NCI-H82 (cell line): ENCODE measurements around the gene ADCYAP1R1.

ENCODE experiments used
- DNase-seq: peaks from one replicate; lab custom pipeline; 2025; lab: John Stamatoyannopoulos, UW

The ADCYAP1R1 gene

DNA sequence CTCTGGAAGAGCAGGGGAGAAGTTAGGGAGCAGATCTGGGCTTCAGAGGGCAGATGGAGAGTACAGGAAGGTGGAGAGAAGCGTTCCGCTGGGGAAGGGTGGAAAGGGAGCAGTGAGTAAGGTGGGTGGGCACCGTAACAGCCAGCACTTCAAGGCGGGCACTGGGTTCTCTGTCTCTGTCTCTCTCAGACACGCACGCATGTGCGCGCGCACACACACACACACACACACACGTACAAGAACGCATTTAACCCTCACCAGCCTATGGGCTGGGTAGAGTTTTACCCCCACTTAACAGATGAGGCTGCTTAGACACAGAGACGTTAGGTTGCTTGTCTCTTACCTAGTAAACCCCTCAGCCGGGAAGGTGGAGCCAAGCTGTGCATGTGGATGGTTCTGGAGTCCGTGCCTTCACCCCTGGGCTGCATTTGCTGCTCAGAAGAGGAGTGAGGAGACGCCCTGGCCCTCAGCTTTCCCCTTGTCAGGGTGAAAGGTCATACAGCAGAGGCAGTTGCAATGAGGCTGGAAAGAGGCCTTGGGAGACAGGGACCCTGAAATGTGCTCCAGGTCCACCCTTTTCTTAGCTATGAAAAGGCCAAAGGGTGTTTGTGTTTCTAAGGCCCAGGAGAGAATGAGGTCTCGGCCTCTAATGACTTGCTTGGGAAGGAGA, 16.0 kb downstream of the ADCYAP1R1 start:
- DNase-seq = no peak

DNA sequence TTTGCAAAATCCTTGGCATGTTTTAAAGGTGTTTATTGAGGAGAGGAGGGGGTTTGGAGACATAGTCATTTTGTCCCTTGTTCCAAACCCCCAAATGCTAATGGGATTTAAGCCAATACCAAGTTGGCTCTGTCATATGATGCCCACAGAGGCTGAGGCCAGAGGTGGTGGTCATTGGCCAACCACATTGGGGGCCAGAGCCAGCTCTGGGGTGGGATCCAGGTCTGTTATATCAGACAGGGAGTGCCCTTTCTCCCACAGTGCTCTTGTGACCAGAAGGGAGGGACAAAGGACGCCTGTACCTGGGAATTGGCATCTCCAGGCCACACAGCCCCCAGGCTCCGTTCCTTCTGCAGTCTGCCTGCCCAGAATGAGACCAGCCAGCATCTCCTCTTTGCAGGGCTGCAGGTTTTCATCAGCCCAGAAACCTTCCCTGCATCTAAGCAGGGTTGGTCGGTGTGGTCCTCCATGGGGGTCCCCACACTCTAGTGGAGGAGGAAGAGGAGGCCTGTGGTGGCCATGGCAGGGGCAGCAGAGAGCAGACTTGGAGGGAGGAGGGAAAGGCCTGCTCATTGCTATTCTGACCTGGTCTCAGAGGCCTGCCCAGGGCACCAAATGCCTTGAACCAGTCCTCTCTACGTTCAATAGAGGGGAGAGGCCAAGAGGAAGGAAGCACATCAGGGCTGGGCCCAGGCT, 17.9 kb downstream of the ADCYAP1R1 start:
- no peak for DNase-seq

DNA sequence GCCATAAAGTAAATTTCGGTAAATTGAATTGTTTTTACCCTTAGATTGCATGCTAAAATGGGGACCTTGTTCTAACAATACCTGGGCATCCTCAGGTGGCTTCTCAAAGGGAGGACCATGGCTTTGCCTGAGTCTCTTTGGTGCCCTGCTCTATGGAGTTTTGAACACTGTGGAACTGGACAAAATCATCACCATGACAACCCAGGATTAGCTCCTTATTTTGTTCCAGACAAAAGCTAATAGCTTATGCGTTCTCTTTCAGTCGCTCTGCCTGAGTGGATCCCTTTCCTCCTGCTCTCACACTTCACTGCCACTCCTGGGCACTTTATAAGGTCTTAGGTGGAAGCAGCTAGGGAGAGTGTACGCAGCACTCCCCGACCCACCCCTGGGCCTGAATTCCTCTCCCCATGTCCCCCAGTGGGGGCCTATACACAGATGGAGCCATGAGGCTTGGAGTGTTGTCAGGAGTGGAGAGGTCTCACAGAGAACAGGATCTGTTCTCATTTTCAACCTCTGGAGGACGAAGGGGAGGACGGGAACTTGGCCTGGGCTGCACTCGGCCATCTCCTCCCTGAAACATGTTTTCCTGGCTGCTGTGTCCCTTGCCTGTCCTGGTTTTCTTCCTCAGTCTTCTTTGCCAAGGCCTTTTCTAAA, 19.0 kb downstream of the ADCYAP1R1 start:
- peak; percentile 13 for DNase-seq

DNA sequence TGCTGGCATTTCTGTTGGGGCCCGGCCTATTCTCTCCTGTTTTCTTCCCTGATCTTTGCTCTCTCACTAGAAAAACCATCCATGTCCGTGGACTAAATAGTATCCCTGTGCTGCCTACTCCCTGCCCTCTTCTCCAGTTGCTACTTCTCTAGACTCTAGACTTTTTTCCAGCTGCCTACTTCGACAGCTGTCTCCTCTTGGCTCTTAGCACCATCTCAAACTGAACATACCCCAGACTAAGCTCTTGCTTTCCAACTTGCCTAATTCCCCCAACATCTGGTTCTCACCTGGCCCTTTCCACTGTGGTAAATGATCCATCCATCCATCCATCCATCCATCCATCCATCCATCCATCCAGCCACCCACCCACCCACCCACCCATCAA, 19.5 kb downstream of the ADCYAP1R1 start:
- DNase-seq = no peak

DNA sequence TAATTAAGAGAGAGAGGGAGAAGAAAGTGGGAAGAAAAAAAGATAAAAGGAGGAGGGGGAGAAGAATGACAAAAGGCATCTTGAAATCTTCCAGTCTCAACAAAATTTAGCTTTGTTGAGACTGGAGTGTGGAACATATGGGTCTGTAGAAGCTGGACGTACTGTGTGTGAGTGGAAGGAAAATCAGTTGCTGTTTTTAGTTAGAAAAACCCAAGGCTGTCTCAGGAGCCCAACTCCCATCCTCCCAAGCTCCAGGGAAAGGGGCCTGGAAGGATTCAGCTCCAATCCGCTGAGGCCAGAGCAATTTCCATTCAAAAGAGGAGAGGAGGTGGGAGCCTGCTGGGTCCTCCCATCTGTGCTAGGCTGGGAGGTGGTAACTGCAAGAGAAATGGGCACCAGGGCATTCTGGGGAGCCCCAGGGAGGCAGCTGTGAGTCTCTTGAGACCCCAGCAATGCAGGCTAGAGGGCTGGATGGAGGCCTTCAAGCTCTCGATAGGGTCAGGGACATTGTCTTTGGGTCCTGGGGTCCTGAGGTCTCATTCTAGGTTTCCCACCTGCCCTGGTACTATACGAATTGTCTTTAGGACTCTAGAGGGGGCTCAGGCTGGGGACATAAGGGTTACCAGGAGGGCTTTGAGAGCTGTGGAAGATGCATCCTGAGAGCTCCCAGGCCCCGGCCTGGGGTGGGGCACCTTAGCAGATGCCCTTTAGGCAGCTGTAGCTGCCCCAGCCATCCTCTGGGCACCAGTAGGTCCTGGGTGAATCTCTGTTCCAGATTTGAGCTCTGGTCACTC, 21.4 kb downstream of the ADCYAP1R1 start:
- DNase-seq = no peak

DNA sequence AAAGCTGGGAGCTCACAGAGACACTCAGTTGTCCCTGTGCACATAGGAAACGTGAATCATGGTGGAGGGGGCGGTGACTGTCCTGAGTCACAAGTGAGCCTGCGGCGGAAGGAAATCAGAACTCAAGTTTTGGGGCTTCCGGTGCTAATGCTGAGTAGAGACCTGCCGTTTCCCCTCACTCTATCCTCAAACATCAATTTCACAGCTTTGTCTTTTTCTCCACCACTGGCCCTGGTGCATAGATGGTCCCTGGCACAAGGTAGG, 21.9 kb downstream of the ADCYAP1R1 start:
- no peak for DNase-seq

DNA sequence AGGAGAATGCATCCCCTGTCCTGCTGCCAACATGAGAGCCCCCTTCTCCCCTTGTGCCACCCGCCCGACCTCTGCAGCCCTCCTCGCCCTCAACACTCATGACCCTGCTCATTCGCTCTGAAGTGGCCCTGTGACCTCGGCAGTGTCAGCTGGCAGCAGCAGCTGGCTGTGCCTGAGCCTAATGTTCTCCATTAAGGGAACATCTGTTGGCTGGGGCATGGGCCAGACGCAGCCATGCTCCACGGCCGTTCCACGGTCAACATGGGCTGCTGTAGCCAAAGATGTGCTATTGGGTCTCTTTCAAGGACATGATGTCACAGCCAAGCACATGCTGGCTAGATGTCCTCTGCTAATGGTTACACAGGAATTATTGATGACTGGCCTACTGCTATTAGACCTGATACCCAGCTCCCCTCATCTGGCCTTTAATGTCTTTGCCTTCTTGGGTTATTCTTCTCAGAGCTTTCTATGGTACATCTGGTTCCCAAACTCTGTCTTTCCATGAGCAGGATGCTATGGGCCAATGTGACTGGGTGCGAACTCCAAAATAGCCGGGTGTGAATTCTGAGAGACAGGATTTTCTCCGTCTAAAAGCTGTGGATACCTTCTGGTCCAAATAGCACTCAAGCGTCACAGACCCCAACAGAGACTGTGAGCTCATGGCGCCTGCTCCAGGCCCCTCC, 22.4 kb downstream of the ADCYAP1R1 start:
- DNase-seq = peak; percentile 7

DNA sequence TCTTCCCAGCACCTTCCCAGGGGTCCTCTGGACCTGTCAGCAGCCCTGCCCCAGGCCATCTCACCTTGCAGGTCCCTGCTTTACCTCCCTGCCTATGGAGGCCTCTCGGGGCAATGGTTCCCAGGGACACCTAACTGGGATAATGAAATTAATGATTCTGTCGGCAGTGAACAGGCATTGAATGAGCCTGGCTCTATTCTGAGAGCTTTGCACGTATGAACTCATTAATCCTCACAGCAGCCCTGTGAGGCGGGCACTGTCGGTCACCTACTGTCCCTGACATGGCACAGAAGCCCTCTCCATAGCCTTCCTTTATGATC, 22.9 kb downstream of the ADCYAP1R1 start:
- no peak for DNase-seq

DNA sequence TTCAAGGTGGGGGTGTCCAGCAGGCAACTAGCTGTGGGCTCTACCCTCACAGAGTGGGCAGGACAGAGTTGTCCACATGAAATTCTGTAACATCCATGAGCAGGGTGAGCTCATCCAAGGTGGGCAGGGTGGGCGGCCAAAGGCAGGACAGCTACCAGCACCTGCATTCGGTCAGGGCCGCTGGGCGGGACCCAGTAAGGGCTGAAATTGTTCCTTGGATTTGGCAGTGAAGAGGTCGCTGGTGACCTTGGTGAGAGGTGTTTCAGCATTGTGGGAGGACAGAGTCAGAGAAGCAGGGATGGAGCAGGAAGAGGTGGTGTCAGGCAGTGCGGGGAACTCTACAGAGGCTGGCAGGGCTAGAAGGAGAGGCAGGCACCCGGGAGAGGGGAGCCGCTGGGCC, 23.9 kb downstream of the ADCYAP1R1 start:
- no peak for DNase-seq

DNA sequence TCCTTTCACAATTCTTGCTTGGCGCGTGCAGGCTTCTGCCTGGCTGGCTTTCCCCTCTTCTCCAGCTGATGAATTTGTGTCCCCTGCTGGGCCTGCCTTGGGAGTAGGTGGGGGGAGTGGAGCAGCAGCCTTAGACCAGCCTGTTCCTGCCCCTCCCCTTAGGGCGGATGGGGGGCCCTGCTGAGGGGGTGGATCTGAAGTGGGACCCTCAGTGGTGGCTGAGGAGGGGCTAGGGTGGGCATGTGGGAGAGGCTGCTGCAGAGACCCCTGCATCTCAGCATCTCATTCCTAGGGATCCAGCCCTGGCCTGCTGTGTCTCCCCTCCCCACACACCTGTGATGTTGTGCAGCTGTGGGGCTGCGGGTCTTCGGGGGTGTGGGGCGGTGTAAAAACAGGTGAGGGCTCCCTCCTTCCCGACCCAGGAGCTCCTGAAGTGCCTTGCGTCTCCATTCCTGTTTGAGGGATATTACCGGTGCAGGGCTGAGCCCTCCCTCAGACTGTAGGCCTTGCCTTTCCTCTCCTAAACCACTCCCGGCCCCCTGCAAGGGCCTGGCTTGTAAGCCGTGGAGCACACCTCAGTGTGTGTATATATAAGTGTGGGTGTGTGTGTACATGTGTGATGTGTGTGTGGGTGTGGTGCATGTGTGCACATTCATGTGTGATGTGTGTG, 24.7 kb downstream of the ADCYAP1R1 start:
- DNase-seq = no peak

DNA sequence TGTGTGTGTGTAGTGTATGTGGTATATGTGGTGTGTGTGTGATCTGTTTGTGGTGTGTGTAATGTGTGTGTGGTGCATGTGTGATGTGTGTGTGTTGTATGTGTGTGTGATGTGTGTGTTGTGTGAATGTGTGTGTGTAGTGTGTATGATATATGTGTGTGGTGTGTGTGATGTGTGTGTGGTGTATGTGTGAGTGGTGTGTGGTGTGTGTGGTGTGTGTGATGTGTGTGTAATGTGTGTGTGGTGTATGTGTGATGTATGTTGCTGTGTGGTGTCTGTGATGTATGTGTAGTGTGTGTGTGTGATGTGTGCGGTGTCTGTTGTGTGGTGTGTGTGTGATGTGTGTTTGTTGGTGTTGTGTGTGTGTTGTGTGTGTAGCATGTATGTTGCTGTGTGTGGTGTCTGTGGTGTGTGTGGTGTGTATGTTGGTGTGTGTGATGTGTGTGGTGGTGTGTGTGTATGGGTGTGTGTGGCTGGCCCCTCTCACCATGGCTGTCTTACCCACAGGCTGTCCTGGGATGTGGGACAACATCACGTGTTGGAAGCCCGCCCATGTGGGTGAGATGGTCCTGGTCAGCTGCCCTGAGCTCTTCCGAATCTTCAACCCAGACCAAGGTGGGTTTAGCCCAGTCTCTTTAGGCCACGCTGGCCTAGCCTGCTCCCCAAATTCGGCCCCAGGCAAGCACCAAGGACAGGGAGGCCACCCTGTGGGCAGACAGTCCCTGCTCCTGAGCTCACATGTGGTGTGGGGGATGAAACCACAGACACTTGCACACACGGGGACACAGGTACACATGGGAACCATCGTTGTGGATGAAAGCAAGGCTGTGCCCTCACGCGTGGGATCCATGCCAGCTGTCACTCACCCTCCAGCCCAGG, 25.6 kb downstream of the ADCYAP1R1 start:
- no peak for DNase-seq

DNA sequence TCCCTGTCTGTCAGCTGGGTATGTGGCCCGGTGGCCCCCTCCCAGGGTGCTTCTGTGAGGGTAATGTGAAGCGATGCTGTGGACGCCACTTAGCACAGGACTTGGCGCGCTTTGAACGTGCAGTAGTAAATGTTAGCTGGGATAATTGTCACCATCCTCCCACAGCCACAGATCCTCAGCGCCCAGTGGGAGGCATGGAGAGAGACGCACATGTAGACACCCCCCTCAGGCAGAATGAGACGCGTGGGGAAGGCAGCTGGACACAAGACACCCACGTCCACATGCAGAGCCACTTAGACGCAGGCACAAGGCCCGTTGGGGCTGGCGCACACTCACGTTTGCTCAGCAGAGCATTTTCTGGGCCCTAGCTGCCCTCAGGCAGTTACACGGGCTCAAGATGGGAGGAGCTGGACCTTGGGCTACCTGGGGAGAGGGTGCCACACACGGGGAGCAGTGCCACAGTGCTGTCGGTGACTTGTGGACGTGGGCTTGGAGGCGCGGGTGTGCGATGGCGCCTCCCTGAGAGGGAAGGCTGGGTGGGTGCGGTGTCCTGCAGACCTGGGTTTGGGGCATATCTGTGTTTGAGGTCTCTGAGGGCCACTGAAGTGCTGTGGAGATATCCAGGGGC, 26.4 kb downstream of the ADCYAP1R1 start:
- no peak for DNase-seq

DNA sequence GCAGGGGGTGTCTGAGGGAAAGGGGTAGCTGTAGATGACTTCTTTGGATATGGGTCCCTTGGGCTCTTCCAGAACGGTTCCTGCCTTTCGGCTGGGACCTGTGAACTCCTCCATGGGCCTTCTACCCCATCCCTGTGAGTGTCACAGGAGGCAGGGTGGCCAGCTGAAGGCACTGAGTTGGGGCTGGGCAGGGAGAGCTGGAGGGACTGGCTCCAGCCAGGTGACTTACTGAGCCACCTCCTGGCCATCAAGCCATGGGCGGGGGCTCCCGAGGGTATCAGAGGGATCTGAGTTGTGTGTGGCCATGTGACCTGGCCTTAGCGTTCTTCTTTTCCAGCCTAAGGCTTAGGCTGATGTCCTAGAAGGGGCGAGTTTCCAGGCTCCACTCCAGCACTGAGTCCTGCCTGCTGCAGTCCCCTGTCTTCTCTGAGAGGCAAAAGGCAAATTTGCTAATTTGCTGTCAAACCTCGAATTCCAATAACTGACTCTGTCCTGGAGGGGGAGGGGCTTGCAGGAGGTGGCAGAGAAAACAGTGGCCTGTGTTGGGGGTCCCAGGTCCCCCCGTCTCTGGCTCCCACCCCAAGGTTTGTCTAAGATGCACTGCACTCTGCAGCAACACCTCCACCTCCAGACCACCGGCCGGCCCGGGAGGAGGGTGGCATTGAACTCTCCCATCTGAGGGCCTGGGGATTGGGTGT, 27.2 kb downstream of the ADCYAP1R1 start:
- no peak for DNase-seq

DNA sequence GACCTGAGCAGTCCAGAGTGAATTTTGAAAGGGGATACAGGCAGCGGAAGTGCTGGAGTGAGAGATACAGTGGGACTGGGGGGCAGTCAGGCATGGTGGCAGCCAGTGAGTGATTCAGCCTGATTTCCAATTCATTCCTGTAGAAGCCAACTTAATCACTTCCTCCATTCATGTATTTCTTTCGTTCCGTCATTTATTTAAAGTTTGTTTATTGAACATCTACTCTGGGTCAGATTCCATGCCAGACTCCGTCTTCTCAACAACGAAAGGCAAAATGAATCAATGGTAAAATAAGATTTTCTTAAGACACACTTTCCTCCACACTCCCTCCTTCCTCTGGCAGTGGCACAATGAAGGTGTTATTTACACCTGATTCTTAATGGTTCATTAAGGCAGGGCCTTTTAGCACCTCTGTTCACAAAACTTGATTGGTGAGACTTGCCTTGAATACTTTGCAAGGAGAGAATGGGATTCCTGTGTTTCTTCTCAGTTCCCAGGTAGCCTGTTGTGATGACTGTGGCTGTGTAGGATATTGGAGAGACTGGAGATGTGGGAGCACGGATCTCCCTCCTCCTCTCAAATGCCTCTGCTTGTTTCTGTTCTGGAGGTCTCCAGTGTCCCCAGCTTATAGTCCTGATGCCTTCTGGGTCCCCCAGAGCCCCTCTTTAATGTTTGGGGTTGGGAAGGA, 27.9 kb downstream of the ADCYAP1R1 start:
- DNase-seq = no peak

DNA sequence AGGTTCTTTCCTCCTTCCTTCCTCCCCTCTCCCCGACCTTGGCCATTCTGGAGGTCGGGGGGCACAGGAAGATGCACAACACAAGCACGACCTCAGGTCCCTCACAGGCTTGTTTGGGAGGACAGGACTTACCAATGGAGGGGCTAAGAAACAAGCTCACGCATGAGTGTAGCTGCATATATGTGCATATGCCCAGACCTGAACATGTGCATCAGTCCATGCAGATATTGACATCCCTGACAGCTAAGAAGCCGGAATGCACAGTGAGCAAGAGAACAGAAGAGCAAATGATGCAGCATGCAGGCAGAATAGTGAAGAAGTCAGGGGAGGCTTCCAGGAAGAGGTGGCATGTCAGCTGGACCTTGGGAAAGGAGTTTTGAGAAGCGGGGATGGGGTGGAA, 28.7 kb downstream of the ADCYAP1R1 start:
- DNase-seq = no peak

DNA sequence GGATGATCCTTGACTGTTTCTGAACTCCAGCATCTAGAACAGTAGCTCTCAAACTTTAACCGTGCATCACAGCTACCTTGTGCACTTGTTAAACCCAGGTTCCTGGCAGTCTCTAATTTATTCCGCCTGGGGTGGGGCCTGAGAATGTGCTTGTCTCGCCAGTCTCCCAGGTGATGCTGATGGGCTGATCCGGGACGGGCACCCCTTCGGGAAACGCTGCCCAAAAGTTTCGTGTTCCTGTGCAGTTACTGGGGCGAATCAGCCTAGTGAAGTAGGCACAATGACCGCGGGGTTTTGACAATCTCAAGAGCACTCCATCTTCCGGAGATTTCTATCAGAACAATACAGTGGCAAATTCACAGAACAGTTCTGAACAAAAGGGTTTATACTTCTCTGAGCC, 29.9 kb downstream of the ADCYAP1R1 start:
- no peak for DNase-seq

DNA sequence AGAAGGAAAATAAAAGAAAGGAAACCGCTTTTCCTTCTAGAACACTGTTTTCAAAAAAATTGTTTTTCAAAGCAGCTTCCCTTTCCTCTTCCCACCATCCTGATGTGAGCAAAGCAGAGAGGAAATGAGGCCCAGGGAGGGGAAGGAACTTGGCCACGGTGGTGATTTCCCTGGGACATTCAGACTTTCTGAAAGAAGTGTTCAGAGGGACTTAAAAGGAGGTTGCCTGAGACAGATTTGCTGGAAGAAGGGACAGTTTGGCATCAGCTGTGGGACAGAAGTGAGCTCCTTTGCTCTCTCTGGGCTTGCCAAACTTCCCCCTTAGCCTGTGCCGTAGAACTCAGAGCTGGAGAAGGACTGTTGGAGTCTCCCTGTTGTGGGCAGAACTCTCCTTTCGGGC, 30.3 kb downstream of the ADCYAP1R1 start:
- no peak for DNase-seq

DNA sequence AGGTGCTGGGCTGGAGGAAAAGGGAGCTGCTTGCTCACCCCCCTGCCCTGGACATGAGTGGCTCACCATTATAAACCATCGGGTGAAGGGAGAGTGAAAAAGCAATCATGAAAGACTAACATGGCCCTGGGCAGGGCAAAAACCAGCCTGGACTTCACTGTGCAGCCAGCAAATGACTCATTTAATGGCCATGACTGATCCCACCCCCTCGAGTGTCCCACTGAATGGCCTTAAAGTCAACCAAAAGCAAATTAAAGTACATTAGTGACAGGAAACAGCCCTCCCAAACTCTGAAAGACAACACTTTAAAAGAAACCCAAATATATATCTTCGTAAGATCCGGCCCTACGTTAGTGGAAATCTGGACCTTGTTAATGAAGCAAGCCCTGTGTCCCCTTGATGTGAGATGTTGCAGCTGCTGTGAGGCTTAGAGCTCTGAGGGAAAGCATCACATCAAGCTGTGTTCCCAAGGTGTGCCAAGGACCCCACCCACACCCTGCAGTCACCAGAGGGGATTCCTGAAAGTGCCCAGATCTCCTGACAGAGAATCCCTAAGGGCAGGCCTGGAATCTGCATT, 31.2 kb downstream of the ADCYAP1R1 start:
- DNase-seq = no peak

DNA sequence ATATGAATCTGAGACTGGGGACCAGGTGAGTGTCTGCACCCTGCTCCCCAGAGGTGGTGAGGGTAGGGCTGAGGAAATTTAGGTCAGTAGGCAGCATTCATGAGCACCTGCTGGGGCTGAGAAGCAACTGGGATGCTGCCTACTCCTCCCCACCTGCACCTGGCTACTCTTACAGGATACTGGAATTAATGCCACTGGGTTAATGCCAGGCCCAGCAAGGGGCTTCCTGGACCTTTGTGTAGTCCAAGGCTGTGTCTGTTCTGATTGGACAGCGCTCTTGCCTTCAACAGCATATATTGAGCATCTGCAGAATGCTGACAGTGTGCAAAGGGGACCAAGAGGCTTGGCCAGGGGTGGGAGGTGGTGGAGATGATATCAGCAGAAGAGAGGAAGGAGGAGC, 32.1 kb downstream of the ADCYAP1R1 start:
- no peak for DNase-seq
